Tibial nerve (tissue), 4 donors: ENCODE measurements around the gene CACNA1I. TPM values are rescaled to one million over a fixed set of nuclear protein-coding genes. Genes with fewer than 3 reads are reported as not detected.

Experiments
- DNase-seq, 2 donors: peaks; one replicate each; pipeline ENCODE4 v3.0.0-alpha.2; 2019; ENCODE audit warnings: low spot score in 2 of 2
- H3K27ac ChIP-seq, 4 donors: fragments of 200-600 bp; sonication (generic) in 3 of 4; one replicate each; pipeline ENCODE4 v1.5.1; 2017 to 2019; ENCODE audit warnings: mild to moderate bottlenecking in 1 of 4
- H3K27me3 ChIP-seq, 2 donors: fragments of 200-600 bp; sonication (generic) in 1 of 2; one replicate each; pipeline versions ENCODE4 v1.5.1 to v1.6.0; 2017 to 2019
- H3K36me3 ChIP-seq, 3 donors: fragments of 200-600 bp; sonication (generic); one replicate each; pipeline ENCODE4 v1.5.1; 2018 to 2019
- H3K4me1 ChIP-seq, 4 donors: fragments of 200-600 bp; sonication (generic) in 3 of 4; one replicate each; pipeline ENCODE4 v1.5.1; 2017 to 2019
- H3K4me3 ChIP-seq, 4 donors: fragments of 200-600 bp; sonication (generic) in 3 of 4; one replicate each; pipeline ENCODE4 v1.5.1; 2017 to 2019; ENCODE audit warnings: mild to moderate bottlenecking in 1 of 4, moderate library complexity in 1 of 4
- H3K9me3 ChIP-seq, 4 donors: fragments of 200-600 bp; sonication (generic) in 3 of 4; one replicate each; pipeline ENCODE4 v1.5.1; 2017 to 2019
- CTCF ChIP-seq, 5 experiments: fragments of 200-600 bp in 3 of 5; fragments of 450-650 bp in 2 of 5; sonication (generic) in 3 of 5; IDR thresholded peaks; one replicate each; pipeline ENCODE4 v1.5.1; 2016 to 2019; ENCODE audit warnings: antibody characterized with exemption in 5 of 5, mild to moderate bottlenecking in 3 of 5, moderate library complexity in 2 of 5
- EP300 ChIP-seq, 2 donors: sonication (generic); formaldehyde crosslinking; IDR thresholded peaks; one replicate each; pipeline ENCODE4 v1.6.1; 2017; ENCODE audit warnings: antibody characterized with exemption in 2 of 2, mild to moderate bottlenecking in 1 of 2
- POLR2A ChIP-seq, 2 donors: fragments of 450-650 bp; IDR thresholded peaks; one replicate each; pipeline ENCODE4 v1.6.1; 2017; ENCODE audit warnings: antibody characterized with exemption in 2 of 2, mild to moderate bottlenecking in 2 of 2, moderate library complexity in 2 of 2
- WGBS, 2 donors: methylation state at CpG; one replicate each; pipeline ENCODE4 v1.1.5; 2018; 5-methylcytosine and 5-hydroxymethylcytosine counted together
- total RNA-seq, 4 donors: library from RNA; depleted of rRNA; stranded (reverse); fragments of >200 nt; gene quantifications; one replicate each; pipeline ENCODE4 v1.1.0, GENCODE V29; 2016

Gene CACNA1I
- total RNA-seq, 4 donors from 2014 or later: 0.42 to 0.78 (median 0.52) TPM

- peaks cover 0 to 17% (median 1%) of the 10 kb centered on the region in 4 donors for H3K9me3 ChIP-seq
- TF ChIP-seq EP300 (IDR thresholded peaks at IDR 0.05) (no peak), CTCF (IDR thresholded peaks at IDR 0.05) (no peak), POLR2A (IDR thresholded peaks at IDR 0.05) (no peak)
Measured at GRCh38 chr22:39600491-39601179, 30.1 kb downstream of the CACNA1I start.

GRCh38 chr22:39601180-39601535, 30.6 kb downstream of the CACNA1I start:
- Histone ChIP-seq H3K36me3 (no peaks in the 10 kb centered on the region), H3K27me3 (peaks cover 0 to 32% of the 10 kb centered on the region in 2 donors), H3K27ac (no peak overlapping the region), H3K9me3 (peaks cover 0 to 17% (median 1%) of the 10 kb centered on the region in 4 donors), H3K4me3 (no peak overlapping the region), H3K4me1 (no peaks in the 10 kb centered on the region)
- TF ChIP-seq CTCF (IDR thresholded peaks at IDR 0.05) (no peak), POLR2A (IDR thresholded peaks at IDR 0.05) (no peak), EP300 (IDR thresholded peaks at IDR 0.05) (no peak)
- no peak for DNase-seq
- 56 to 58% methylated on average over 9 of the region's 9 CpGs for WGBS, 2 donors

More at GRCh38 chr22:39600491-39601179, 30.1 kb downstream of the CACNA1I start:
- Histone ChIP-seq H3K4me3 (no peak overlapping the region), H3K27ac (no peak overlapping the region), H3K27me3 (peaks cover 0 to 32% of the 10 kb centered on the region in 2 donors), H3K36me3 (no peaks in the 10 kb centered on the region), H3K4me1 (no peaks in the 10 kb centered on the region)
- DNase-seq: no peak
- 76 to 81% methylated on average over 18 of the region's 18 CpGs for whole genome bisulfite sequencing, 2 donors

GRCh38 chr22:39603345-39603744, 32.8 kb downstream of the CACNA1I start:
- WGBS, 2 donors: 83 to 84% methylated on average over 3 of the region's 3 CpGs
- H3K36me3 ChIP-seq: no peaks in the 10 kb centered on the region
- TF ChIP-seq POLR2A (IDR thresholded peaks at IDR 0.05) (no peak), CTCF (IDR thresholded peaks at IDR 0.05) (no peak), EP300 (IDR thresholded peaks at IDR 0.05) (no peak)
- peaks cover 0 to 12% of the 10 kb centered on the region in 2 donors for H3K27me3 ChIP-seq
- H3K4me1 ChIP-seq: no peaks in the 10 kb centered on the region
- H3K9me3 ChIP-seq: peaks cover 0 to 17% (median 1%) of the 10 kb centered on the region in 4 donors
- no peak overlapping the region for H3K4me3 ChIP-seq
- DNase-seq: no peak
- H3K27ac ChIP-seq: no peak overlapping the region

- no peak for DNase-seq
- Histone ChIP-seq H3K27me3 (no peaks in the 10 kb centered on the region), H3K27ac (no peak overlapping the region), H3K9me3 (peaks cover 0 to 19% (median 0%) of the 10 kb centered on the region in 4 donors), H3K36me3 (no peaks in the 10 kb centered on the region), H3K4me3 (no peak overlapping the region), H3K4me1 (no peaks in the 10 kb centered on the region)
- WGBS, 2 donors: 57 to 59% methylated on average over 8 of the region's 8 CpGs
- TF ChIP-seq CTCF (IDR thresholded peaks at IDR 0.05) (no peak), POLR2A (IDR thresholded peaks at IDR 0.05) (no peak), EP300 (IDR thresholded peaks at IDR 0.05) (no peak)
Measured at GRCh38 chr22:39610246-39610645, 39.7 kb downstream of the CACNA1I start.

GRCh38 chr22:39610766-39611165, 40.2 kb downstream of the CACNA1I start:
- Histone ChIP-seq H3K27me3 (no peaks in the 10 kb centered on the region), H3K27ac (no peak overlapping the region), H3K9me3 (peaks cover 0 to 19% (median 0%) of the 10 kb centered on the region in 4 donors), H3K36me3 (no peaks in the 10 kb centered on the region), H3K4me1 (no peaks in the 10 kb centered on the region), H3K4me3 (no peak overlapping the region)
- TF ChIP-seq CTCF (IDR thresholded peaks at IDR 0.05): no peak
- no peak for TF ChIP-seq EP300 (IDR thresholded peaks at IDR 0.05)
- no peak for TF ChIP-seq POLR2A (IDR thresholded peaks at IDR 0.05)
- no peak for DNase-seq
- WGBS, 2 donors: 69 to 74% methylated on average over 6 to 7 of the region's 7 CpGs
